Vagina (tissue), 2 donors: Measurements from ENCODE around the gene LSM3.

ENCODE experiments used
- CTCF ChIP-seq, 3 experiments: fragments of 450-650 bp in 2 of 3; fragments of 200-600 bp in 1 of 3; sonication (generic) in 1 of 3; IDR thresholded peaks; one replicate each; pipeline ENCODE4 v1.5.1; 2017 to 2019; ENCODE audit warnings: antibody characterized with exemption in 3 of 3, mild to moderate bottlenecking in 2 of 3, moderate library complexity in 2 of 3
- POLR2AphosphoS5 ChIP-seq, 2 donors: sonication (generic); formaldehyde crosslinking; IDR thresholded peaks; one replicate each; pipeline ENCODE4 v1.9.0; 2017; ENCODE audit warnings: antibody characterized with exemption in 2 of 2, mild to moderate bottlenecking in 2 of 2, low read depth in 1 of 2; ENCODE audit not compliant: insufficient read depth in 1 of 2

GRCh38 chr3:14211621-14212020 is 33.0 kb downstream of the LSM3 start:
- TF ChIP-seq CTCF (IDR thresholded peaks at IDR 0.05) (no peak), POLR2AphosphoS5 (IDR thresholded peaks at IDR 0.05; ENCODE audit: insufficient read depth in 1 of 2, low read depth in 1 of 2) (no peak)
